PC-3 (cell line): ENCODE measurements around the gene DYTN. TPM values are rescaled to one million over a fixed set of nuclear protein-coding genes. Genes with fewer than 3 reads are reported as not detected.

Experiments
- ATAC-seq: fragments of 200-7000 bp; cut with Tn5 transposase; 2 replicates; pipeline ENCODE4 v1.9.1; 2020; ENCODE audit warnings: mild to moderate bottlenecking, moderate library complexity
- BruUV-seq: library from RNA; stranded (reverse); fragments of 400-500 nt; replicated peaks from 2 replicates; lab custom pipeline; 2021; lab: Mats Ljungman, UMichigan
- CTCF ChIA-PET: fragments of 300-600 bp; sonication (Branson Sonifier 250); formaldehyde crosslinking; loops from one replicate; lab custom pipeline; 2022; ENCODE audit warnings: antibody characterized with exemption; lab: Charles Lee
- POLR2A ChIA-PET: fragments of 300-600 bp; sonication (Branson Sonifier 250); formaldehyde crosslinking; loops from one replicate; lab custom pipeline; 2022; ENCODE audit warnings: antibody characterized with exemption; ENCODE audit not compliant: unreplicated experiment; lab: Charles Lee
- DNase-seq: peaks from one replicate; pipeline ENCODE4 v3.0.0-alpha.2; 2015
- H2AFZ ChIP-seq: fragments of 300-600 bp; sonication (generic); 2 replicates; pipeline ENCODE4 v1.6.0; 2016; ENCODE audit warnings: antibody characterized with exemption, low read length
- H3F3A ChIP-seq: fragments of 300-600 bp; sonication (generic); one replicate; pipeline ENCODE4 v1.6.0; 2017; ENCODE audit warnings: antibody characterized with exemption, low read length, control low read depth, mild to moderate bottlenecking; ENCODE audit not compliant: unreplicated experiment
- H3K27ac ChIP-seq: fragments of 300-600 bp; sonication (generic); 2 replicates; pipeline ENCODE4 v1.5.1; 2016; ENCODE audit warnings: mild to moderate bottlenecking, low read length
- H3K27me3 ChIP-seq: fragments of 300-600 bp; sonication (generic); 2 replicates; pipeline ENCODE4 v1.6.1; 2016; ENCODE audit warnings: low read length, mixed read lengths
- H3K36me3 ChIP-seq: fragments of 300-600 bp; sonication (generic); 2 replicates; pipeline ENCODE4 v1.6.1; 2016; ENCODE audit warnings: low read depth, mixed run types, low read length, mixed read lengths
- H3K4me1 ChIP-seq: fragments of 300-600 bp; sonication (generic); 2 replicates; pipeline ENCODE4 v1.5.1; 2016; ENCODE audit warnings: low read length; ENCODE audit not compliant: insufficient read depth
- H3K4me2 ChIP-seq: fragments of 300-600 bp; sonication (generic); 2 replicates; pipeline ENCODE4 v1.6.0; 2016; ENCODE audit warnings: low read length
- H3K4me3 ChIP-seq: fragments of 300-600 bp; sonication (generic); 2 replicates; pipeline ENCODE4 v1.5.1; 2016; ENCODE audit warnings: mild to moderate bottlenecking, low read length, mixed read lengths
- H3K79me2 ChIP-seq: fragments of 300-600 bp; sonication (generic); 2 replicates; pipeline ENCODE4 v1.6.1; 2017; ENCODE audit warnings: low read length, mixed read lengths
- H3K9ac ChIP-seq: fragments of 300-600 bp; sonication (generic); 2 replicates; pipeline ENCODE4 v1.6.0; 2016; ENCODE audit warnings: mild to moderate bottlenecking, low read length
- H3K9me2 ChIP-seq: fragments of 300-600 bp; sonication (generic); replicated peaks from 2 replicates; pipeline ENCODE4 v1.6.1; 2016; ENCODE audit warnings: mixed run types, low read length, mixed read lengths
- H3K9me3 ChIP-seq: fragments of 300-600 bp; sonication (generic); 2 replicates; pipeline ENCODE4 v1.6.1; 2016; ENCODE audit warnings: low read length, mixed read lengths
- H4K20me1 ChIP-seq: fragments of 300-600 bp; sonication (generic); 2 replicates; pipeline ENCODE4 v1.6.1; 2016; ENCODE audit warnings: low read length, mixed read lengths
- CTCF ChIP-seq: fragments of 300-600 bp; sonication (generic); conservative IDR thresholded peaks from 2 replicates; pipeline ENCODE4 v1.5.1; 2017; ENCODE audit warnings: antibody characterized with exemption, low read depth, mild to moderate bottlenecking, low read length
- EZH2 ChIP-seq: fragments of 300-600 bp; sonication (generic); IDR thresholded peaks from one replicate; pipeline ENCODE4 v1.6.1; 2017; ENCODE audit warnings: antibody characterized with exemption, mild to moderate bottlenecking, low read length; ENCODE audit not compliant: unreplicated experiment
- EZH2phosphoT487 ChIP-seq: fragments of 300-600 bp; sonication (generic); IDR thresholded peaks from 2 replicates; pipeline ENCODE4 v1.6.1; 2018; ENCODE audit warnings: mild to moderate bottlenecking, antibody characterized with exemption, low read length, borderline replicate concordance
- intact Hi-C: fragments of 100-400 bp; cut with micrococcal nuclease; formaldehyde crosslinking; loops from 2 replicates; pipeline ENCODE4 v1.9.0; 2023
- total RNA-seq: library from RNA; depleted of rRNA; stranded (reverse); fragments of >200 nt; gene quantifications from 2 replicates; pipeline ENCODE4 v1.2.3, GENCODE V29; 2014

DYTN gene
- total RNA-seq, 1 experiment from 2014 or later: not detected

GRCh38 chr2:206688453-206688852, 29.7 kb downstream of the DYTN start:
- Histone ChIP-seq H3K9ac (no peak overlapping the region), H3K9me3 (no peaks in the 10 kb centered on the region), H3K27ac (no peak overlapping the region), H3K9me2 (no peaks in the 10 kb centered on the region), H3K27me3 (peaks cover 15% of the 10 kb centered on the region; the same call in 1 of the 2 replicates), H3K4me3 (no peak overlapping the region), H3K4me1 (no peaks in the 10 kb centered on the region), H3F3A (no peaks in the 10 kb centered on the region), H2AFZ (no peak overlapping the region), H4K20me1 (no peaks in the 10 kb centered on the region), H3K36me3 (no peaks in the 10 kb centered on the region), H3K4me2 (no peak overlapping the region), H3K79me2 (no peaks in the 10 kb centered on the region)
- ATAC-seq (no peak), DNase-seq (no peak)
- POLR2A ChIA-PET: no interaction called here
- TF ChIP-seq EZH2phosphoT487 (no peak), CTCF (no peak), EZH2 (no peak)
- intact Hi-C loops: no loop called here
- CTCF ChIA-PET: no interaction called here
- BruUV-seq: no TSS peak

- no TSS peak for BruUV-seq
- Histone ChIP-seq H3K4me1 (no peaks in the 10 kb centered on the region), H3K79me2 (no peaks in the 10 kb centered on the region), H3K36me3 (no peaks in the 10 kb centered on the region), H3K4me3 (no peak overlapping the region), H3F3A (no peaks in the 10 kb centered on the region), H4K20me1 (no peaks in the 10 kb centered on the region), H3K9me3 (no peaks in the 10 kb centered on the region), H3K4me2 (no peak overlapping the region), H3K9ac (no peak overlapping the region), H3K27ac (no peak overlapping the region), H3K9me2 (no peaks in the 10 kb centered on the region), H3K27me3 (peaks cover 15% of the 10 kb centered on the region; the same call in 1 of the 2 replicates), H2AFZ (no peak overlapping the region)
- intact Hi-C loops: no loop called here
- DNase-seq (no peak), ATAC-seq (no peak)
- CTCF ChIA-PET: no interaction called here
- TF ChIP-seq EZH2phosphoT487 (no peak), CTCF (no peak), EZH2 (no peak)
- POLR2A ChIA-PET: no interaction called here
Observed at GRCh38 chr2:206683546-206683945, 34.6 kb downstream of the DYTN start.

GRCh38 chr2:206670531-206671319, 47.5 kb downstream of the DYTN start:
- H3K9me2 ChIP-seq: no peaks in the 10 kb centered on the region
- intact Hi-C loops: no loop called here
- ATAC-seq (no peak), DNase-seq (no peak)
- H3K27me3 ChIP-seq: peaks cover 6% of the 10 kb centered on the region; the same call in 1 of the 2 replicates
- H2AFZ ChIP-seq: no peak overlapping the region
- H3K36me3 ChIP-seq: no peaks in the 10 kb centered on the region
- TF ChIP-seq CTCF (no peak), EZH2 (no peak), EZH2phosphoT487 (no peak)
- ChIA-PET CTCF (no interaction called here), POLR2A (no interaction called here)
- no peaks in the 10 kb centered on the region for H3F3A ChIP-seq
- H3K4me3 ChIP-seq: no peak overlapping the region
- H3K27ac ChIP-seq: no peak overlapping the region
- H3K9me3 ChIP-seq: no peaks in the 10 kb centered on the region
- no TSS peak for BruUV-seq
- H3K9ac ChIP-seq: no peak overlapping the region
- peak overlapping the region; percentile 6 for H3K4me2 ChIP-seq
- H4K20me1 ChIP-seq: no peaks in the 10 kb centered on the region
- no peaks in the 10 kb centered on the region for H3K4me1 ChIP-seq
- H3K79me2 ChIP-seq: no peaks in the 10 kb centered on the region
